HG02840 (cell line): ENCODE results near the gene TCEAL1.

Source experiments
- ATAC-seq: cut with Tn5 transposase; IDR thresholded peaks from one replicate; pipeline ENCODE4 v1.9.1; 2021; ENCODE audit warnings: mild to moderate bottlenecking, moderate library complexity, moderate number of reproducible peaks; ENCODE audit not compliant: unreplicated experiment, low FRiP score

TCEAL1 gene

DNA sequence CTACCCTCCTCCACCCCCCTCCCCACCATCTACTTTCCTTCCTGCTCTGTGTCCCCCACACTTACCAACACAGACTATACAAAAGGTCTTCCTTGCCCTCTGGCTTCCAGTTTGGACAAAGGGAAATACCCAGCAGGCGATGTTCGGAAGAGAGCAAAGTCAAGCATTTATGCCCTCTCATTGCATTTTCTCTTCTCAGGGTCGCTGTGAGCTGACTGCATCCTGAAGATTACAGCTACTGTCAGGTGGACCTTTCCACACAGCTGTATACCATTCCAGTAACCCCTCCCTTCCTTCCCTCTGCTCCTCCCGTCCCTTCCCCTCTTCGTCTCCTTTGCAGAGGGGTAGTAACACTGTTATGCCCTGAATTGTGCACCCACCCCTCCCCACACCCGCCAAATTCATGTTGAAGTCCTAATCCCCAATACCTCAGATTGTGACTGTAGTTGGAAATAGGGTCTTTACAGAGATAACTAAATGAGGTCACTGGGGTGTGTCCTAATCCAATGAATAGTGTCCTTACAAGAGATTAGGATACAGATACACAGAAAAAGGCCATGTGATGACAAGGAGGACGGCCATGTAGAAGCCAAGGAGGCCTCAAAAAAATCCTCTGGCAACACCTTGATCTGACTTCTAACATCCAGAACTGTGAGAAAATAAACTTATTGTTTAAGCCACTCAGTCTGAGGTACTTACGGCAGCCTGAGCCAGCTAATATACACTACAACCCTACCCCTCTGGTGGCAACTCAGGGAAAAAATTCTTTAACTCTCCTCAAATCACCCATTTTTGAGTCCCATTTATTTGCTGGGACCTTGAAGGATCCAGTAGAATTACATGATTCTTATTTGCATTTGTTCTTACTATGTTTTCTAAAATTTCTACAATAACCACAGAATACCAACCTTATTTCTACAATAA is 46.0 kb downstream of the TCEAL1 start:
- no peak for ATAC-seq

DNA sequence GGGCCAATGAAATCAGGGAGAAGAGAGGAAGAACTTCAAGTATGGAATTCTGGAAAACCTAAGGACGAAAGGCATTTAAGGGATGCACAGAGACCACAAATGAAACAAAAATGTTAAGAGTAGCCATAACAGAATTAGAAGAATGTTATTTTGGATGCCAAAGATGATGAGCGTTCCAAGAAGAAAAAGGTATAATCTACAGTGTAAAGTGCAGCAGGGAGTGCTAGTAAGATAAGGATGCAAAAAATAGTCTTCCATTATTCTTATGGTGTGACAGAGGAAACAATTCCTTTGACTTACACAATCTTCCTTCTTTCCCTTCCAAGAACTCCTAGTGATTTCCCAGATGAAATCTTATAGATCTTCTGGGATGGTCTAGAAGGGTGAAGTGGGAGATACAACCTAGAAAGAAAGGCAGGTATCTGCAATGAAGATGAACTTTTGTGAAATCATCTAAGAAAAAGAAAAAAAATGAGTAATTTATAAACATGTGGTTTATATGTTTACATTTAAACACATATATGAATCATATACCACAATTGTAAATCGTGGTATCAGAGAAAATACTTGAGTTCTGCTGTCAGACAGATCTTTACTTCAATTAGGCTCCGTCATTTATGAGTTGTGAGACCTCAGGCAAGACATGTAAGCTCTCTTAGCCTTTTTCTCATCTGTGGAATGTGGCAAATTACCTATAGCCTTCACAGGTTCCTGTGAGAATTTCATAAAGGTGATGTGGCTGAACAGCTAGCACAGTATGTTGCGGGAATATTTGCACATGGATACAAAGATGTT is 49.6 kb downstream of the TCEAL1 start:
- ATAC-seq = no peak
